ENCODE results near the gene KLHL11.

GRCh38 chr17:41909088-41909487 lies 43.9 kb upstream of the KLHL11 start:
- TF ChIP-seq ZFX (CRISPR knock-in tag; IDR thresholded peaks at IDR 0.05) (no peak), MAFK (IDR thresholded peaks at IDR 0.05; ENCODE audit: low read length) (no peak), ZNF232 (CRISPR knock-in tag; IDR thresholded peaks at IDR 0.05) (no peak)

All from K562 (cell line).